ENCODE measurements around the gene DNM2. TPM values are rescaled to one million over a fixed set of nuclear protein-coding genes. Genes with fewer than 3 reads are reported as not detected.

Gene DNM2
- total and polyA plus RNA-seq, 12 donors = 78.9 to 206 (median 131) TPM

GRCh38 chr19:10736916-10737551 lies 19.2 kb downstream of the DNM2 start:
- no peak for DNase-seq
- no peak for TF ChIP-seq CTCF (IDR thresholded peaks at IDR 0.05)
- H3K4me1 ChIP-seq = peaks cover 0 to 79% (median 38%) of the 10 kb centered on the region in 9 donors
- peak overlapping the region in 7 of 10 donors; percentile 0 to 58 (median 41) for H3K27ac ChIP-seq
- intact Hi-C loops (cut with DNase I) = no loop called here
- no peak overlapping the region for H3K4me3 ChIP-seq
- 70 to 71% methylated on average over 9 of the region's 9 CpGs for WGBS, 2 donors
- H3K27me3 ChIP-seq = no peaks in the 10 kb centered on the region
- peak in 4 of 8 donors; percentile 15 to 30 (median 26) for ATAC-seq
- H3K9me3 ChIP-seq = peaks cover 0 to 14% (median 0%) of the 10 kb centered on the region in 11 donors
- peaks cover 0 to 8% (median 0%) of the 10 kb centered on the region in 9 donors for H3K36me3 ChIP-seq

GRCh38 chr19:10737722-10738121 lies 19.8 kb downstream of the DNM2 start:
- intact Hi-C loops (cut with DNase I) = no loop called here
- DNase-seq (no peak), ATAC-seq (peak in 2 of 8 donors; percentile 9 to 33)
- no peak overlapping the region for H3K4me3 ChIP-seq
- peaks cover 4 to 79% (median 44%) of the 10 kb centered on the region in 9 donors for H3K4me1 ChIP-seq
- H3K9me3 ChIP-seq = peaks cover 0 to 14% (median 0%) of the 10 kb centered on the region in 11 donors
- 94 to 97% methylated on average over 9 of the region's 9 CpGs for WGBS, 2 donors
- no peak for TF ChIP-seq CTCF (IDR thresholded peaks at IDR 0.05)
- H3K27ac ChIP-seq = peak overlapping the region in 6 of 10 donors; percentile 0 to 58 (median 38)
- no peaks in the 10 kb centered on the region for H3K27me3 ChIP-seq
- H3K36me3 ChIP-seq = peaks cover 0 to 8% (median 0%) of the 10 kb centered on the region in 9 donors

- intact Hi-C loops (cut with DNase I) = no loop called here
- 82 to 94% methylated on average over 3 of the region's 3 CpGs for WGBS, 2 donors
- Histone ChIP-seq H3K27ac (no peak overlapping the region), H3K9me3 (peaks cover 0 to 14% (median 0%) of the 10 kb centered on the region in 11 donors), H3K27me3 (no peaks in the 10 kb centered on the region), H3K4me3 (no peak overlapping the region), H3K4me1 (peaks cover 6 to 89% (median 57%) of the 10 kb centered on the region in 9 donors), H3K36me3 (no peaks in the 10 kb centered on the region)
- ATAC-seq (no peak), DNase-seq (no peak)
- no peak for TF ChIP-seq CTCF (IDR thresholded peaks at IDR 0.05)
Measured at GRCh38 chr19:10740798-10741197, 22.9 kb downstream of the DNM2 start.

- no peak for DNase-seq
- Histone ChIP-seq H3K4me1 (peaks cover 6 to 79% (median 48%) of the 10 kb centered on the region in 9 donors), H3K9me3 (peaks cover 0 to 14% (median 0%) of the 10 kb centered on the region in 11 donors), H3K27ac (peak overlapping the region in 5 of 10 donors; percentile 2 to 58 (median 39)), H3K36me3 (no peaks in the 10 kb centered on the region), H3K4me3 (no peak overlapping the region), H3K27me3 (no peaks in the 10 kb centered on the region)
- no peak for TF ChIP-seq CTCF (IDR thresholded peaks at IDR 0.05)
- WGBS, 2 donors = 45 to 47% methylated on average over 4 of the region's 4 CpGs
- ATAC-seq = peak in 5 of 8 donors; percentile 26 to 41 (median 30)
- intact Hi-C loops (cut with DNase I) = no loop called here
Measured at GRCh38 chr19:10742476-10742875, 24.6 kb downstream of the DNM2 start.

All from heart right ventricle (tissue), 16 donors.